ENCODE results near the gene ENDOV.

DNA sequence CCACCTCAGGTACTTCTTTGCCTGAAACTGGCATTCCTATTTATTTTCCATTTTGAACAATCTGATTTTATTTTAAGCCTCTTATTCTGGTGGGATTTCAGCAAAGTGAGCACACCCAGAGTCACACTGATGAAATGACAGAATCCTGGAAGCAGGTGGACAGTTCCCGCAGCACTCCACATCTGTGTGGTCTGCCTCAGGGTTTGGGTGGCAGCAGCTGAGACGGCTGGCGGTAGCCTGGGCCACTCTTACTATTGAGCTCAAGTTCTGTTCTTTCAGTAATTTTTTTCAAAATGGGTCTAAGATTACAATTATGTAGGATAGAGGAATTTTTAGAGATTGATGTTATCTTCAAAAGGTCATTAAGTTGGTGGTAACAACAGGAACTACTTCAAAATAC is 32.5 kb upstream of the ENDOV start:
- TF ChIP-seq, protein P1, sequence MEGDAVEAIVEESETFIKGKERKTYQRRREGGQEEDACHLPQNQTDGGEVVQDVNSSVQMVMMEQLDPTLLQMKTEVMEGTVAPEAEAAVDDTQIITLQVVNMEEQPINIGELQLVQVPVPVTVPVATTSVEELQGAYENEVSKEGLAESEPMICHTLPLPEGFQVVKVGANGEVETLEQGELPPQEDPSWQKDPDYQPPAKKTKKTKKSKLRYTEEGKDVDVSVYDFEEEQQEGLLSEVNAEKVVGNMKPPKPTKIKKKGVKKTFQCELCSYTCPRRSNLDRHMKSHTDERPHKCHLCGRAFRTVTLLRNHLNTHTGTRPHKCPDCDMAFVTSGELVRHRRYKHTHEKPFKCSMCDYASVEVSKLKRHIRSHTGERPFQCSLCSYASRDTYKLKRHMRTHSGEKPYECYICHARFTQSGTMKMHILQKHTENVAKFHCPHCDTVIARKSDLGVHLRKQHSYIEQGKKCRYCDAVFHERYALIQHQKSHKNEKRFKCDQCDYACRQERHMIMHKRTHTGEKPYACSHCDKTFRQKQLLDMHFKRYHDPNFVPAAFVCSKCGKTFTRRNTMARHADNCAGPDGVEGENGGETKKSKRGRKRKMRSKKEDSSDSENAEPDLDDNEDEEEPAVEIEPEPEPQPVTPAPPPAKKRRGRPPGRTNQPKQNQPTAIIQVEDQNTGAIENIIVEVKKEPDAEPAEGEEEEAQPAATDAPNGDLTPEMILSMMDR (optimal IDR thresholded peaks at IDR 0.05 in 1 of 3, IDR thresholded peaks at IDR 0.05 in 1 of 3, conservative IDR thresholded peaks at IDR 0.05 in 1 of 3; ENCODE audit: extremely low read depth in 1 of 3, insufficient read depth in 2 of 3, low read length in 3 of 3), result no peak
- no peak for TF ChIP-seq EZH2 (IDR thresholded peaks at IDR 0.05; ENCODE audit: low read length)
